A673 (cell line): Measurements from ENCODE around the gene SLIT3. TPM values are rescaled to one million over a fixed set of nuclear protein-coding genes. Genes with fewer than 3 reads are reported as not detected.

ENCODE experiments used
- BruUV-seq: library from RNA; stranded (reverse); fragments of 400-500 nt; replicated peaks from 2 replicates; lab custom pipeline; 2021; lab: Mats Ljungman, UMichigan
- CTCF ChIA-PET: fragments of 300-600 bp; sonication (Branson Sonifier 250); formaldehyde crosslinking; loops from one replicate; lab custom pipeline; 2022; ENCODE audit warnings: antibody characterized with exemption; lab: Charles Lee
- POLR2A ChIA-PET: fragments of 300-600 bp; sonication (Branson Sonifier 250); formaldehyde crosslinking; loops from one replicate; lab custom pipeline; 2022; ENCODE audit warnings: antibody characterized with exemption; ENCODE audit not compliant: low non-redundant PET; lab: Charles Lee
- DNase-seq: peaks from one replicate; pipeline ENCODE4 v3.0.0-alpha.2; 2015; ENCODE audit warnings: low spot score
- H3K27ac ChIP-seq: fragments of 200-600 bp; sonication (generic); 2 replicates; pipeline ENCODE4 v1.5.1; 2016; ENCODE audit warnings: mixed run types, low read depth, mild to moderate bottlenecking, mixed read lengths, antibody characterized with exemption, low read length; ENCODE audit not compliant: poor library complexity, severe bottlenecking
- H3K27me3 ChIP-seq: fragments of 200-600 bp; sonication (generic); replicated peaks from 2 replicates; pipeline ENCODE4 v1.6.1; 2017; ENCODE audit warnings: mixed run types, low read depth, mild to moderate bottlenecking, mixed read lengths, antibody characterized with exemption, low read length; ENCODE audit not compliant: insufficient read depth, poor library complexity
- H3K36me3 ChIP-seq: fragments of 200-600 bp; sonication (generic); 2 replicates; pipeline ENCODE4 v1.6.1; 2016; ENCODE audit warnings: mixed run types, mild to moderate bottlenecking, mixed read lengths, antibody characterized with exemption, low read length; ENCODE audit not compliant: insufficient read depth, poor library complexity, severe bottlenecking
- H3K4me1 ChIP-seq: fragments of 200-600 bp; sonication (generic); 2 replicates; pipeline ENCODE4 v1.6.1; 2017; ENCODE audit warnings: mixed run types, mild to moderate bottlenecking, mixed read lengths, antibody characterized with exemption, low read length; ENCODE audit not compliant: insufficient read depth, poor library complexity, severe bottlenecking
- H3K4me3 ChIP-seq: fragments of 200-600 bp; sonication (generic); 2 replicates; pipeline ENCODE4 v1.5.1; 2016; ENCODE audit warnings: low read depth, mixed run types, mild to moderate bottlenecking, mixed read lengths, low read length; ENCODE audit not compliant: poor library complexity, severe bottlenecking
- H3K9me3 ChIP-seq: fragments of 200-600 bp; sonication (generic); 2 replicates; pipeline ENCODE4 v1.6.1; 2016; ENCODE audit warnings: mixed run types, low read depth, mild to moderate bottlenecking, mixed read lengths, antibody characterized with exemption, low read length; ENCODE audit not compliant: poor library complexity, severe bottlenecking
- CTCF ChIP-seq: fragments of 300-800, 200-600 bp; sonication (generic); conservative IDR thresholded peaks from 2 replicates; pipeline ENCODE4 v1.5.1; 2017; ENCODE audit warnings: low read depth, mild to moderate bottlenecking, antibody characterized with exemption, low read length, moderate library complexity, mixed read lengths
- EZH2 ChIP-seq: fragments of 200-600 bp; sonication (generic); IDR thresholded peaks from 2 replicates; pipeline ENCODE4 v1.6.1; 2017; ENCODE audit warnings: borderline replicate concordance, low read depth, mild to moderate bottlenecking, mixed read lengths, antibody characterized with exemption, low read length; ENCODE audit not compliant: poor library complexity, severe bottlenecking
- intact Hi-C: fragments of 100-400 bp; cut with micrococcal nuclease; formaldehyde crosslinking; loops from one replicate; pipeline ENCODE4 v1.10.0; 2022; ENCODE audit not compliant: unreplicated experiment
- total RNA-seq: library from RNA; stranded (reverse); gene quantifications from 2 replicates; pipeline ENCODE4 v1.2.3, GENCODE V29; 2021

Gene SLIT3
- total RNA-seq, 1 experiment from 2014 or later: not detected

- intact Hi-C loops: no loop called here
- peaks cover 9% of the 10 kb centered on the region for H3K4me1 ChIP-seq
- CTCF ChIA-PET: no interaction called here
- no peak for DNase-seq
- no peaks in the 10 kb centered on the region for H3K27me3 ChIP-seq
- H3K9me3 ChIP-seq: no peaks in the 10 kb centered on the region
- no peak for TF ChIP-seq CTCF
- no peak for TF ChIP-seq EZH2
- POLR2A ChIA-PET: no interaction called here
- H3K27ac ChIP-seq: no peak overlapping the region
- H3K36me3 ChIP-seq: no peaks in the 10 kb centered on the region
- H3K4me3 ChIP-seq: no peak overlapping the region
- no TSS peak for BruUV-seq
Measured at GRCh38 chr5:168710706-168711105, 590.2 kb downstream of the SLIT3 start.

GRCh38 chr5:168707716-168708695 lies 592.9 kb downstream of the SLIT3 start:
- no TSS peak for BruUV-seq
- ChIA-PET POLR2A (no interaction called here), CTCF (no interaction called here)

GRCh38 chr5:168706655-168707069 lies 594.3 kb downstream of the SLIT3 start:
- BruUV-seq: no TSS peak
- Histone ChIP-seq H3K27me3 (no peaks in the 10 kb centered on the region), H3K9me3 (no peaks in the 10 kb centered on the region), H3K4me1 (no peaks in the 10 kb centered on the region), H3K36me3 (no peaks in the 10 kb centered on the region), H3K27ac (no peak overlapping the region), H3K4me3 (no peak overlapping the region)
- DNase-seq: peak; percentile 51
- TF ChIP-seq CTCF (peak; percentile 57), EZH2 (no peak)
- POLR2A ChIA-PET: no interaction called here
- CTCF ChIA-PET: interaction anchor here (0.5 kb wide), 1 partner anchor 1198 kb away, joined by 3 read pairs; no protein-coding TSS in a partner anchor
- intact Hi-C loops: loop anchor here (5.0 to 10.0 kb wide), 3 partner anchors 241 to 868 kb away; partner anchors contain the start of gene SLIT3

More at GRCh38 chr5:168707716-168708695, 592.9 kb downstream of the SLIT3 start:
- DNase-seq: no peak
- TF ChIP-seq EZH2: no peak
- no peak for TF ChIP-seq CTCF
- intact Hi-C loops: loop anchor here (5.0 to 10.0 kb wide), 3 partner anchors 239 to 867 kb away; partner anchors contain the start of gene SLIT3
- no peaks in the 10 kb centered on the region for H3K27me3 ChIP-seq
- no peaks in the 10 kb centered on the region for H3K9me3 ChIP-seq
- no peaks in the 10 kb centered on the region for H3K36me3 ChIP-seq
- H3K27ac ChIP-seq: no peak overlapping the region
- H3K4me3 ChIP-seq: no peak overlapping the region
- peaks cover 9% of the 10 kb centered on the region for H3K4me1 ChIP-seq
